ENCODE measurements around the gene CD320.

DNA sequence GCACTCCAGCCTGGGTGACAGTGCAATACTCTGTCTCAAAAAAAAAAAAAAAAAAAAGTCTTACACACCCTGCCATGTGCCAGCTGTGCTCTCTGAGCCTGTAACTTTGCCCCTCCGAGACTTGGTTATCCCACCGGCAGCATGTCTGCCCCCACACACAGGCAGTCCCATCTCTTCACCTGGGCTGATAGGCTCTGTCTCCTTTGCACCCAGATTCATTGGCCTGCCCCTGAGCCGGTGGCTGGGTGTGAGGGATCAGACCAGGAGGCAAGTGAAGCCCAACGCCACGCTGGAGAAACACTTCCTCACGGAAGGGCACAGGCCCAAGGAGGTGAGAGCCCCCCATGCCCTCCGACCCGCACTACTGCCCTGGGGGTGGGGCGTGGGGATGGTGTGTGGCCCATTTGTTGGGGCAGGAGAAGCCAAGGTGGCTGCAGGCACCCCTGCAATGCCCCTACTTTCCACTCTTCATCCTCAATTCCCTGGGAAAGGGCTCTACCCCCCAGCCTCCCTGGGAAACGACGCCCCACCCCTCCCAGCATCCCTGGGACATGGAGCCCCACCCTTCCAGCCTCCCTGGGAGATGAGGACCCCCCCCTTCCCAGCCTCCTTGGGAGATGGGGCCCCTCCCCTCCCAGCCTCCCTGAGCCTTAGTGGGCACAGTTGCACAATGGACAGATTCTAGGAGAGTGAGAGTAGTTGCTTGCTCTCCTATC, 53.7 kb downstream of the CD320 start:
- TF ChIP-seq, protein P1, sequence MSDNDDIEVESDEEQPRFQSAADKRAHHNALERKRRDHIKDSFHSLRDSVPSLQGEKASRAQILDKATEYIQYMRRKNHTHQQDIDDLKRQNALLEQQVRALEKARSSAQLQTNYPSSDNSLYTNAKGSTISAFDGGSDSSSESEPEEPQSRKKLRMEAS (IDR thresholded peaks at IDR 0.05; ENCODE audit: low read depth, low read length): no peak
- TF ChIP-seq NR2C2 (IDR thresholded peaks at IDR 0.05; ENCODE audit: borderline replicate concordance, control insufficient read depth, insufficient read length, low read depth) (no peak), EGR1 (IDR thresholded peaks at IDR 0.05; ENCODE audit: borderline replicate concordance in 1 of 2, low read depth in 2 of 2, low read length in 2 of 2) (no peak), MXI1 (IDR thresholded peaks at IDR 0.05; ENCODE audit: low read depth, low read length) (no peak), ASH2L (IDR thresholded peaks at IDR 0.05; ENCODE audit: borderline replicate concordance, low read depth) (no peak), ATF7 (IDR thresholded peaks at IDR 0.05; ENCODE audit: low read depth) (no peak), EZH2 (IDR thresholded peaks at IDR 0.05; ENCODE audit: borderline replicate concordance, control insufficient read depth, low read depth, low read length) (no peak), YY1 (IDR thresholded peaks at IDR 0.05; ENCODE audit: low read depth, low read length) (no peak), POLR2A (IDR thresholded peaks at IDR 0.05; ENCODE audit: low read depth, low read length) (no peak), HDGF (IDR thresholded peaks at IDR 0.05) (no peak)
- TF ChIP-seq, protein P2, sequence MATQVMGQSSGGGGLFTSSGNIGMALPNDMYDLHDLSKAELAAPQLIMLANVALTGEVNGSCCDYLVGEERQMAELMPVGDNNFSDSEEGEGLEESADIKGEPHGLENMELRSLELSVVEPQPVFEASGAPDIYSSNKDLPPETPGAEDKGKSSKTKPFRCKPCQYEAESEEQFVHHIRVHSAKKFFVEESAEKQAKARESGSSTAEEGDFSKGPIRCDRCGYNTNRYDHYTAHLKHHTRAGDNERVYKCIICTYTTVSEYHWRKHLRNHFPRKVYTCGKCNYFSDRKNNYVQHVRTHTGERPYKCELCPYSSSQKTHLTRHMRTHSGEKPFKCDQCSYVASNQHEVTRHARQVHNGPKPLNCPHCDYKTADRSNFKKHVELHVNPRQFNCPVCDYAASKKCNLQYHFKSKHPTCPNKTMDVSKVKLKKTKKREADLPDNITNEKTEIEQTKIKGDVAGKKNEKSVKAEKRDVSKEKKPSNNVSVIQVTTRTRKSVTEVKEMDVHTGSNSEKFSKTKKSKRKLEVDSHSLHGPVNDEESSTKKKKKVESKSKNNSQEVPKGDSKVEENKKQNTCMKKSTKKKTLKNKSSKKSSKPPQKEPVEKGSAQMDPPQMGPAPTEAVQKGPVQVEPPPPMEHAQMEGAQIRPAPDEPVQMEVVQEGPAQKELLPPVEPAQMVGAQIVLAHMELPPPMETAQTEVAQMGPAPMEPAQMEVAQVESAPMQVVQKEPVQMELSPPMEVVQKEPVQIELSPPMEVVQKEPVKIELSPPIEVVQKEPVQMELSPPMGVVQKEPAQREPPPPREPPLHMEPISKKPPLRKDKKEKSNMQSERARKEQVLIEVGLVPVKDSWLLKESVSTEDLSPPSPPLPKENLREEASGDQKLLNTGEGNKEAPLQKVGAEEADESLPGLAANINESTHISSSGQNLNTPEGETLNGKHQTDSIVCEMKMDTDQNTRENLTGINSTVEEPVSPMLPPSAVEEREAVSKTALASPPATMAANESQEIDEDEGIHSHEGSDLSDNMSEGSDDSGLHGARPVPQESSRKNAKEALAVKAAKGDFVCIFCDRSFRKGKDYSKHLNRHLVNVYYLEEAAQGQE (IDR thresholded peaks at IDR 0.05; ENCODE audit: low read depth, low read length): no peak
- TF ChIP-seq, protein P3, sequence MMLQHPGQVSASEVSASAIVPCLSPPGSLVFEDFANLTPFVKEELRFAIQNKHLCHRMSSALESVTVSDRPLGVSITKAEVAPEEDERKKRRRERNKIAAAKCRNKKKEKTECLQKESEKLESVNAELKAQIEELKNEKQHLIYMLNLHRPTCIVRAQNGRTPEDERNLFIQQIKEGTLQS (IDR thresholded peaks at IDR 0.05; ENCODE audit: borderline replicate concordance, extremely low read depth, low read depth, low read length): no peak
- TF ChIP-seq, protein P4, sequence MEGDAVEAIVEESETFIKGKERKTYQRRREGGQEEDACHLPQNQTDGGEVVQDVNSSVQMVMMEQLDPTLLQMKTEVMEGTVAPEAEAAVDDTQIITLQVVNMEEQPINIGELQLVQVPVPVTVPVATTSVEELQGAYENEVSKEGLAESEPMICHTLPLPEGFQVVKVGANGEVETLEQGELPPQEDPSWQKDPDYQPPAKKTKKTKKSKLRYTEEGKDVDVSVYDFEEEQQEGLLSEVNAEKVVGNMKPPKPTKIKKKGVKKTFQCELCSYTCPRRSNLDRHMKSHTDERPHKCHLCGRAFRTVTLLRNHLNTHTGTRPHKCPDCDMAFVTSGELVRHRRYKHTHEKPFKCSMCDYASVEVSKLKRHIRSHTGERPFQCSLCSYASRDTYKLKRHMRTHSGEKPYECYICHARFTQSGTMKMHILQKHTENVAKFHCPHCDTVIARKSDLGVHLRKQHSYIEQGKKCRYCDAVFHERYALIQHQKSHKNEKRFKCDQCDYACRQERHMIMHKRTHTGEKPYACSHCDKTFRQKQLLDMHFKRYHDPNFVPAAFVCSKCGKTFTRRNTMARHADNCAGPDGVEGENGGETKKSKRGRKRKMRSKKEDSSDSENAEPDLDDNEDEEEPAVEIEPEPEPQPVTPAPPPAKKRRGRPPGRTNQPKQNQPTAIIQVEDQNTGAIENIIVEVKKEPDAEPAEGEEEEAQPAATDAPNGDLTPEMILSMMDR (IDR thresholded peaks at IDR 0.05 in 2 of 3, conservative IDR thresholded peaks at IDR 0.05 in 1 of 3; ENCODE audit: control insufficient read depth in 2 of 3, extremely low read depth in 1 of 3, insufficient read depth in 1 of 3, low read depth in 3 of 3, low read length in 3 of 3): no peak
